Measurements from ENCODE around the gene FBXO8.

GRCh38 chr4:174324236-174324635, 40.8 kb upstream of the FBXO8 start:
- TF ChIP-seq, protein P1, sequence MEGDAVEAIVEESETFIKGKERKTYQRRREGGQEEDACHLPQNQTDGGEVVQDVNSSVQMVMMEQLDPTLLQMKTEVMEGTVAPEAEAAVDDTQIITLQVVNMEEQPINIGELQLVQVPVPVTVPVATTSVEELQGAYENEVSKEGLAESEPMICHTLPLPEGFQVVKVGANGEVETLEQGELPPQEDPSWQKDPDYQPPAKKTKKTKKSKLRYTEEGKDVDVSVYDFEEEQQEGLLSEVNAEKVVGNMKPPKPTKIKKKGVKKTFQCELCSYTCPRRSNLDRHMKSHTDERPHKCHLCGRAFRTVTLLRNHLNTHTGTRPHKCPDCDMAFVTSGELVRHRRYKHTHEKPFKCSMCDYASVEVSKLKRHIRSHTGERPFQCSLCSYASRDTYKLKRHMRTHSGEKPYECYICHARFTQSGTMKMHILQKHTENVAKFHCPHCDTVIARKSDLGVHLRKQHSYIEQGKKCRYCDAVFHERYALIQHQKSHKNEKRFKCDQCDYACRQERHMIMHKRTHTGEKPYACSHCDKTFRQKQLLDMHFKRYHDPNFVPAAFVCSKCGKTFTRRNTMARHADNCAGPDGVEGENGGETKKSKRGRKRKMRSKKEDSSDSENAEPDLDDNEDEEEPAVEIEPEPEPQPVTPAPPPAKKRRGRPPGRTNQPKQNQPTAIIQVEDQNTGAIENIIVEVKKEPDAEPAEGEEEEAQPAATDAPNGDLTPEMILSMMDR (IDR thresholded peaks at IDR 0.05 in 4 of 5, conservative IDR thresholded peaks at IDR 0.05 in 1 of 5): no peak
- TF ChIP-seq POLR2A (IDR thresholded peaks at IDR 0.05): no peak

Measured in gastrocnemius medialis (tissue), 4 donors.